Karpas-422 (cell line): ENCODE measurements around the gene RNF166. TPM values are rescaled to one million over a fixed set of nuclear protein-coding genes. Genes with fewer than 3 reads are reported as not detected.

Source experiments
- DNase-seq: peaks from one replicate; pipeline ENCODE4 v3.0.0-alpha.2; 2015
- H2AFZ ChIP-seq: fragments of 200-600 bp; sonication (generic); 2 replicates; pipeline ENCODE4 v1.6.1; 2014; ENCODE audit warnings: antibody characterized with exemption, low read length, mixed read lengths
- H3K27ac ChIP-seq: fragments of 200-600 bp; sonication (generic); 2 replicates; pipeline ENCODE4 v1.5.1; 2014; ENCODE audit warnings: mild to moderate bottlenecking, low read length, moderate library complexity
- H3K27me3 ChIP-seq: fragments of 200-600 bp; sonication (generic); 2 replicates; pipeline ENCODE4 v1.6.1; 2014; ENCODE audit warnings: low read length, mixed read lengths
- H3K36me3 ChIP-seq: fragments of 200-600 bp; sonication (generic); 2 replicates; pipeline ENCODE4 v1.6.1; 2014; ENCODE audit warnings: low read length, mixed read lengths; ENCODE audit not compliant: insufficient read depth
- H3K4me1 ChIP-seq: fragments of 200-600 bp; sonication (generic); 2 replicates; pipeline ENCODE4 v1.6.1; 2014; ENCODE audit warnings: mild to moderate bottlenecking, low read length, mixed read lengths
- H3K4me2 ChIP-seq: fragments of 200-600 bp; sonication (generic); 2 replicates; pipeline ENCODE4 v1.6.1; 2014; ENCODE audit warnings: low read length, low read depth, mild to moderate bottlenecking; ENCODE audit not compliant: poor library complexity, severe bottlenecking
- H3K4me3 ChIP-seq: fragments of 200-600 bp; sonication (generic); 2 replicates; pipeline ENCODE4 v1.5.1; 2014; ENCODE audit warnings: mild to moderate bottlenecking, antibody characterized with exemption, low read length, mixed read lengths
- H3K79me2 ChIP-seq: fragments of 200-600 bp; sonication (generic); 2 replicates; pipeline ENCODE4 v1.6.1; 2014; ENCODE audit warnings: mild to moderate bottlenecking, low read length, mixed read lengths
- H3K9ac ChIP-seq: fragments of 200-600 bp; sonication (generic); 2 replicates; pipeline ENCODE4 v1.6.0; 2014; ENCODE audit warnings: low read length
- H3K9me2 ChIP-seq: fragments of 200-600 bp; sonication (generic), shearing (Covaris generic); replicated peaks from 2 replicates; pipeline ENCODE4 v1.6.0; 2014; ENCODE audit warnings: mild to moderate bottlenecking, low read length, moderate library complexity; ENCODE audit not compliant: insufficient read depth
- H3K9me3 ChIP-seq: fragments of 300-700, 200-600 bp; sonication (generic); 2 replicates; pipeline ENCODE4 v1.6.1; 2014; ENCODE audit warnings: low read length, mixed read lengths
- H4K20me1 ChIP-seq: fragments of 200-600 bp; sonication (generic); 2 replicates; pipeline ENCODE4 v1.6.1; 2014; ENCODE audit warnings: mild to moderate bottlenecking, antibody characterized with exemption, low read length, low read depth; ENCODE audit not compliant: insufficient read depth
- total RNA-seq: library from RNA; depleted of rRNA; stranded (reverse); fragments of >200 nt; shearing (Covaris generic); gene quantifications from 2 replicates; pipeline ENCODE4 v1.2.3, GENCODE V29; 2014; ENCODE audit warnings: low replicate concordance

The RNF166 gene
- total RNA-seq, 1 experiment from 2014 or later, result 16.9 TPM

DNA sequence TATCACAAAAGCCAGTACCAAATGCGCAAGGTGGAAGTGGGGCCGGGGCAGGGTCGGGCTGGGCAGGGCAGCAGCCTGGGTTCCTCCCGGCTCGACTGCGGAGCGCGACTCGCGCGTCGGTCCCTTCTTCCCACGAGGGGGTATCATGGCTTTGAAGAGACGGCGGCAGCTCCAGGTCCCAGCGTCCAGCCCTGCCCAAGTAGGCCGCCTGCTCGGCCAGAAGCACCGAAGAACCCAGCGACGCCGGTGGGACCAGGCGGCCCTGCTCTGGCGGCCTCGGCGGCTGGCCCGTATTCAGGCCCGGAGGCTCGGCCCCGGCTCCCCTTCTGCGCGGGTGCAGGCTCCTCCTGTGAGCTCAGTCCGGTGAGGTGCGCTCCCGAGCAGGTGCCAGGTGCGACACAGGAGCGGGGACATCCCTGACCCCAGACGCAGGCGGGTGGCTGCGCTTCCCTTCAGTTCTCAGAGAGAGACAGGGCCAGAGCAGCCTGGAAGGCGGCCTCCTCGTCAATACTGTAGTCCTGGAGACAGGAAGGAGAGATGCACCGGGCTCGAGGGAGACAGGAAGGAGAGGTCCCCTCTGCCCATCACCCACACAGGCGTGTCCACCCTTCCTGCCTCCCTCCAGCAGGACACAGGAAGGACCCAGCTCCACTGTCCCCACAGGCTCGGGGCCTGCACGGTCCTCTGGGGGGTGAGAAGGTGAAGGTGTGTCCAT lies 8.9 kb downstream of the RNF166 start:
- Histone ChIP-seq H3K4me3 (no peak overlapping the region), H3K9me2 (no peaks in the 10 kb centered on the region), H3K9me3 (no peaks in the 10 kb centered on the region), H3K27me3 (no peaks in the 10 kb centered on the region), H3K4me1 (peaks cover 23% of the 10 kb centered on the region), H3K4me2 (no peak overlapping the region), H3K9ac (no peak overlapping the region), H4K20me1 (no peaks in the 10 kb centered on the region), H3K27ac (no peak overlapping the region), H3K79me2 (0 out of 2 replicates have a peak, but pooled peaks cover 5% of the 10 kb centered on the region), H3K36me3 (no peaks in the 10 kb centered on the region), H2AFZ (no peak overlapping the region)
- DNase-seq, result no peak

GRCh38 chr16:88696441-88696840 lies 9.8 kb downstream of the RNF166 start:
- no peak overlapping the region for H2AFZ ChIP-seq
- peaks cover 15% of the 10 kb centered on the region for H3K4me1 ChIP-seq
- no peaks in the 10 kb centered on the region for H4K20me1 ChIP-seq
- no peak overlapping the region for H3K27ac ChIP-seq
- no peak overlapping the region for H3K4me3 ChIP-seq
- H3K36me3 ChIP-seq, result no peaks in the 10 kb centered on the region
- H3K9me3 ChIP-seq, result no peaks in the 10 kb centered on the region
- H3K9me2 ChIP-seq, result no peaks in the 10 kb centered on the region
- H3K9ac ChIP-seq, result no peak overlapping the region
- no peaks in the 10 kb centered on the region for H3K27me3 ChIP-seq
- 0 out of 2 replicates have a peak, but pooled peaks cover 2% of the 10 kb centered on the region for H3K79me2 ChIP-seq
- DNase-seq, result no peak
- H3K4me2 ChIP-seq, result no peak overlapping the region

DNA sequence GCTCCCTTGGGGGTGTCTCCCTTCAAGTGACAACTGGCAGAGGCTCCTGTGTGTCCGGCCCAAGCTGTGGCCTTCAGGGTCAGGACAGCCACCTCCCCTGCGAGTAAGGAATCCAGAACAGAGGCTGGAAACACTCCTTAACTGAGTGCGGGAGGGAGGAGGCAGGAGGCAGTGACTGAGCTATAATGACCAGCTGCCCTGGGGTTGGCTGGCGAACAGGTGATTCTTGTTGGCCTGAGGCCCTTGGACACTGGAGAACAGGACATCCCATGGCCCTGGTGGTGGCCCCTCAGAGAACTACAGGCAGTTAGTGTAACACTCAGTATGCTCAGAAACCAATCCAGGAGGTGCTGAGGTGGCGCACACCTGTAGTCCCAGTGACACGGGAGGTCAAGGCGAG lies 10.5 kb downstream of the RNF166 start:
- Histone ChIP-seq H3K4me3 (no peak overlapping the region), H3K9ac (no peak overlapping the region), H3K9me3 (no peaks in the 10 kb centered on the region), H3K9me2 (no peaks in the 10 kb centered on the region), H3K4me1 (peaks cover 8% of the 10 kb centered on the region), H3K27me3 (no peaks in the 10 kb centered on the region), H3K4me2 (no peak overlapping the region), H3K27ac (no peak overlapping the region), H2AFZ (no peak overlapping the region), H4K20me1 (no peaks in the 10 kb centered on the region), H3K36me3 (no peaks in the 10 kb centered on the region), H3K79me2 (no peaks in the 10 kb centered on the region)
- DNase-seq, result no peak

GRCh38 chr16:88695218-88695617 lies 11.0 kb downstream of the RNF166 start:
- Histone ChIP-seq H3K36me3 (no peaks in the 10 kb centered on the region), H3K9ac (no peak overlapping the region), H2AFZ (no peak overlapping the region), H3K27ac (no peak overlapping the region), H4K20me1 (no peaks in the 10 kb centered on the region), H3K9me2 (no peaks in the 10 kb centered on the region), H3K79me2 (no peaks in the 10 kb centered on the region), H3K9me3 (no peaks in the 10 kb centered on the region), H3K4me1 (peaks cover 3% of the 10 kb centered on the region), H3K4me3 (no peak overlapping the region), H3K4me2 (no peak overlapping the region), H3K27me3 (no peaks in the 10 kb centered on the region)
- DNase-seq, result no peak

DNA sequence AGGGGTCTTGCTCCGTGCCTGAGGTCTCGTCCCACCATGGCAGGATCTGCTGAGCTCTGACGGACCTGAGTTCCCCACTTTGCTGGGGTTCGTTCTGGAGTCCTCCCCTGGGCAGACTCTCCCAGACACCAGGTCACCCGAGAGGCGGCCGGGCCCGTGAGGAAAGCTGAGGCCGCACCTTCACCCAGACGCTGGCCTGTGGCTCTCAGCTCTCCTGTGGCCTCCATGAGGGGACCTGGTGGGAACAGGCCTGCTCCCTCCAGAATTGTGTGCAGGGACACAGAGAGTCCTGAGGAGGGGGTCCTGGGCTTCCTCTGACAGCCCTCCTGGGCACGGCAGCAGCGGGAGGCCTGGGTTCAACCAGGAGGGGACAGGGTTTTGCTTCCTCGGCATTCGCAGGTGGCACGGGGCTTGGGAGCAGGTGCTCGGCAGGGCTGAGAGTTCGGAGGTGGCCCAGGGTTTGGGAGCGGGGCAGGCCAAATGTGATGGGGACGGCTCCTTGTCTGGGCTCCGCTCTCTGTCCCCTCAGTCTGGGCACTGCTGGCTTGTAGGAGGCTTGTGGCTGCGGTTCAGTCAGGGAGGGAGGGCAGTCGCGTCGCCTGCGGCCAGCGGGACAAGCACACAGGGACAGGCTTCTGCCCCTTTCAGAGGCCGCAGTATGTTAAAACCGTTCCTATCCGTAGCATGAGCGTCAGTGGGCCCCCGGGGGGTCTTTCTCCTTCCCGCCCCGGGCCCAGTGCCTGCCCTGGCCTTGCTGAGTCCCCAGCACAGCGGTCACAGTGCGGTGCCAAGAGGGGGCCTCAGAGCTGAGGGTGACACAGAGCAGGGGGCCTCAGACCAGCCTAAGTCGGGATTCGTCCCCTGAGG lies 11.8 kb downstream of the RNF166 start:
- no peaks in the 10 kb centered on the region for H3K9me3 ChIP-seq
- H3K79me2 ChIP-seq, result no peaks in the 10 kb centered on the region
- H3K4me2 ChIP-seq, result no peak overlapping the region
- no peak overlapping the region for H3K4me3 ChIP-seq
- H2AFZ ChIP-seq, result no peak overlapping the region
- no peaks in the 10 kb centered on the region for H4K20me1 ChIP-seq
- no peaks in the 10 kb centered on the region for H3K4me1 ChIP-seq
- no peaks in the 10 kb centered on the region for H3K9me2 ChIP-seq
- H3K27me3 ChIP-seq, result no peaks in the 10 kb centered on the region
- no peak overlapping the region for H3K27ac ChIP-seq
- H3K36me3 ChIP-seq, result no peaks in the 10 kb centered on the region
- H3K9ac ChIP-seq, result no peak overlapping the region
- DNase-seq, result no peak

DNA sequence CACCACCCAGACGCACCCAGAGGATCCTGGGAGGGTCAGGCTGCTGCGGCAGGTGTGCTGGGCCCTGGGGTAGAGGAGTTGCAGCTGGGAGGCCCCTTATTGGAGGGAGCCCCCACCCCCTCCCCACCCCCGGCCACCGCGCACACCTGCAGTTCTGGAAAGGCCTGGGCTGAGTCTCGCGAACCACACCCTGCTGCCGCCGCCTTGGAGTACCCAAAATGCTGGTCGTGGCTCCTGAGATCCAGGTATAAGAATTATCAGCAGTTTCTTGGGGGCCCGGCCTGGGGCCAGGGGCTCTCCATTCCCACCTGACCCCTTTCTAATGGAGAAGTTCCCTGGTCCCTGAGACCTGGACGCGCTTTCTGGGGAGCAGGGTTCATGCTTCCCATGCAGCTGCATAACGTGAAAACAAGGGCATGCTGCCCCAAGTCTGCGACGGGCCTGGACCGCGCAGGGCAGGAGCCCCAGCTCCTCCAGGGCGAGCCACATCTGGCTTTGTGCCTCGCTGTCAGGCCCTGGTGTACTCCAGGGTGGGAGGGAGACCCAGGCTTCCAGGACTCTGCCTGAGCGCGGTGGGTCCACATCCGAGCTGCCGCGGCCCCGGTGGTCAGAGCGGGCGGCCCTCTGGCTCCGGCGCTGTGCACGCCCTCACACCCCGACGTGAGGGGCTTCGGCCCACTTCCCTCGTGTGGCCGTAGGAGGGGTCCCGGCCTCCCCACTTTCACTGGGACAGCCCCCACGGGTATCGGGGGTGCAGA lies 12.6 kb downstream of the RNF166 start:
- Histone ChIP-seq H3K79me2 (no peaks in the 10 kb centered on the region), H3K4me3 (no peak overlapping the region), H3K4me2 (no peak overlapping the region), H3K27me3 (no peaks in the 10 kb centered on the region), H3K36me3 (no peaks in the 10 kb centered on the region), H3K9me3 (no peaks in the 10 kb centered on the region), H2AFZ (no peak overlapping the region), H3K9ac (no peak overlapping the region), H3K4me1 (no peaks in the 10 kb centered on the region), H4K20me1 (no peaks in the 10 kb centered on the region), H3K27ac (no peak overlapping the region), H3K9me2 (no peaks in the 10 kb centered on the region)
- no peak for DNase-seq

- H3K36me3 ChIP-seq, result no peaks in the 10 kb centered on the region
- no peaks in the 10 kb centered on the region for H3K27me3 ChIP-seq
- no peaks in the 10 kb centered on the region for H3K9me2 ChIP-seq
- no peak overlapping the region for H2AFZ ChIP-seq
- no peak overlapping the region for H3K27ac ChIP-seq
- H3K79me2 ChIP-seq, result no peaks in the 10 kb centered on the region
- no peak overlapping the region for H3K4me3 ChIP-seq
- no peaks in the 10 kb centered on the region for H3K4me1 ChIP-seq
- no peaks in the 10 kb centered on the region for H4K20me1 ChIP-seq
- H3K9me3 ChIP-seq, result no peaks in the 10 kb centered on the region
- no peak overlapping the region for H3K4me2 ChIP-seq
- DNase-seq, result no peak
- no peak overlapping the region for H3K9ac ChIP-seq
These were observed 13.3 kb downstream of the RNF166 start for GRCh38 chr16:88692861-88693260.
